ENCODE data around the gene GOLGA6D.
"Not testable (repeated sequence)": the region's sequence is repeated elsewhere in the genome, so short reads cannot be mapped to it uniquely, and the experiment has no call there.

Gene GOLGA6D

DNA sequence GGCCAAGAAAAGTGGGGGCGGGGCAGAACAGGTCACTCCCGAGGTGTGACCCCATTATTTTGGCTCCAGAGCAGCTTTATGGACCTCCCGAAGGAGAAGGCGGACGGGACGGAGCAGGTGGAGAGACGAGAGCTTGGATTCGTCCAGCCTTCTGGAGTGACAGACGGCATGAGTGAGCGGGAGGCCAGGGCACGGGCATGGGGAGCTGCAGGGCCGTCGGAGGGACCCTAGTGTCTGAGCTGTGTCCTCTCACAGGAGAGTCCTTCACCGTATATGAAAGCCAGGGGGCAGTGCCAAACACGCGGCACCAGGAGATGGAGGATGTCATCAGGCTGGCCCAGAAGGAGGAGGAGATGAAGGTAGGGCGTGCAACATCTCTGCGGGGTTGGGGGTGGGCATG lies 11.0 kb downstream of the GOLGA6D start:
- not testable (repeated sequence) for H3K4me1 ChIP-seq (ENCODE audit: control insufficient read depth, insufficient read depth, low read length, poor library complexity, severe bottlenecking); H3K4me3 ChIP-seq (ENCODE audit: extremely low read depth, insufficient read depth, low read length, poor library complexity, severe bottlenecking); H3K36me3 ChIP-seq (ENCODE audit: control insufficient read depth, insufficient read depth, low read length); H3K27ac ChIP-seq (ENCODE audit: low read depth, low read length, severe bottlenecking); H3K9me3 ChIP-seq (ENCODE audit: control insufficient read depth, low read length)
- no CpG with 5 or more reads among the region's 18 CpGs for WGBS, 2 experiments (ENCODE audit: insufficient coverage in 2 of 2)

DNA sequence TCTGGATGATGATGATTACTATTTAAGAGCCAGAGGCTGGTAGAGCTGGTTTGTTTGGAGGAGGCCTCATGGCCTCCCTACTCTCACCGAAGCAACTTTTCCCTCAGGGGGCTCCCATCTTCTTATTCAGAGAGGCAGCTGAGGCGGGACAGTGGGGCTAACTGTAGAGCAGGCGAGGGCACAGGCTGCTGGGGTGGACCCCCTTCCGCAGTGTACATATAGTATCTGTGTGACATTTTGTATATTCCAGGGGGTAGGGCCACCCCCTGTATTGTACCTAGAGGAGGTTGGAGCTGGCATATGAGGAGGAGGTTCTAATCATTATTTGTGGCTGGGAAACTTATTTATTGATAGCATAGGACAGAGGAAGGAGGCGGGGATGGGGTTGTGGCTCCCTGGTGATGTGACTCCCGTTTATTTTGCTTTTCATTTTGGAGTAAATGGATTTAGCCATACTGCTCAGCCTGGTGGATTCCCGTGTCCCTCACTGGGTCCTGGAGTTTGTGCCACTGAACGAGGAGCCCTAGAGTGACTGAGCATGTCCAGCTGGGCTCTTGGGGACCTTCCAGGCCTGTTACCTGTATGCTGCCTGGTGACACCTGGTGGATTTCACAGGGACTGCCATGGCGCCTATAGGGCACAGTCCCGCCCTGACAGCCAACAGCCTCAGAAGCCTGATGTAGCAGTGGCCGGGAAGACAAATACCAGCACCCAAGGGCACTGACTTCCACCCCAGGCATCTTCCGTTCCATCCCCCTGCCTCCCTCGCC lies 16.1 kb downstream of the GOLGA6D start:
- H3K4me1 ChIP-seq (ENCODE audit: control insufficient read depth, insufficient read depth, low read length, poor library complexity, severe bottlenecking); H3K4me3 ChIP-seq (ENCODE audit: extremely low read depth, insufficient read depth, low read length, poor library complexity, severe bottlenecking); H3K9me3 ChIP-seq (ENCODE audit: control insufficient read depth, low read length); H3K27ac ChIP-seq (ENCODE audit: low read depth, low read length, severe bottlenecking); H3K36me3 ChIP-seq (ENCODE audit: control insufficient read depth, insufficient read depth, low read length): not testable (repeated sequence)
- no CpG with 5 or more reads among the region's 13 CpGs for WGBS, 2 experiments (ENCODE audit: insufficient coverage in 2 of 2)

DNA sequence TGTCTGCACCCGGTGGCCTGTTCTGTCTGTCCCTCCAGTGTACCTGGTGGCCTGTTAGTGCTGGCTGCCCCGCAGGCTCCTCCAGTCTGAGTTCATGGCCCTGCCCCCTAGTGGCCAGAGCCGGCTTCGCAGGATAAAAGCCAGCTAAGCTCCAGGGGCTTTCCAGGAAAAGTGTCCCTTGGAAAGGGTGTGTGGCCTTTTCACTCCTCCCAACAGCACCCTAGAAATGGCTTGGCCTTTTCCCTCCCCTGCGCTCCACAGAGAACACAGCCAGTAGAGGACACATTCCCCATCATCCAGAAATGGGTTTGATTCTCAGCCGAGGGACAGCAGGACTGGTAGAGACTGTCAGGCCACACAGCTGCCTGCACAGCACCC lies 16.7 kb downstream of the GOLGA6D start:
- H3K4me1 ChIP-seq (ENCODE audit: control insufficient read depth, insufficient read depth, low read length, poor library complexity, severe bottlenecking); H3K9me3 ChIP-seq (ENCODE audit: control insufficient read depth, low read length): not testable (repeated sequence)
- WGBS, 2 experiments (ENCODE audit: insufficient coverage in 2 of 2): 0% methylated on average over 1 of the region's 6 CpGs; no CpG with 5 or more reads in 1 of the 2 experiments

DNA sequence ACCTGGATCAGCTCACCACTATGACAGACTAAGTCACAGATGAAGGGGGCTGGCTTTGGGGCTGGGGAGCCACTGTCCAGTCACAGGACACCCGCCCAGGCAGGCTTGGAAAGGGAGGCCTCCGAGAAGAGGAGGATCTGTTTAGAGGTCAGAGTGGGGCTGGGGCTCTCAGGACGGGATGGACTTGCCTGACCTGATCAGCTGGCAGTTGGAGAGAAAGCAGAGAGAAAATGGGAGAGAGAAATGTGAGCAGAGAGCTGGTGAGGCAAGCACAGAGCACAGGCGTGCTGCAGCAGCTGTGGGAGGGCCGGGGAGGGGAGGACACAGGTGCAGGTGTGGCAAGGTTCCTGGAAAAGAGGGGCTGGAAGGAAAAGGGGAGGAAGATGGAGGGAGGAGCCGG lies 17.4 kb downstream of the GOLGA6D start:
- H3K36me3 ChIP-seq (ENCODE audit: control insufficient read depth, insufficient read depth, low read length); H3K27ac ChIP-seq (ENCODE audit: low read depth, low read length, severe bottlenecking); H3K4me1 ChIP-seq (ENCODE audit: control insufficient read depth, insufficient read depth, low read length, poor library complexity, severe bottlenecking); H3K4me3 ChIP-seq (ENCODE audit: extremely low read depth, insufficient read depth, low read length, poor library complexity, severe bottlenecking); H3K9me3 ChIP-seq (ENCODE audit: control insufficient read depth, low read length): not testable (repeated sequence)
- WGBS, 2 experiments (ENCODE audit: insufficient coverage in 2 of 2): 60 to 62% methylated on average over 5 of the region's 6 CpGs

More for the DNA sequence above, 16.7 kb downstream of the GOLGA6D start:
- H3K4me3 ChIP-seq (ENCODE audit: extremely low read depth, insufficient read depth, low read length, poor library complexity, severe bottlenecking); H3K36me3 ChIP-seq (ENCODE audit: control insufficient read depth, insufficient read depth, low read length); H3K27ac ChIP-seq (ENCODE audit: low read depth, low read length, severe bottlenecking): not testable (repeated sequence)

DNA sequence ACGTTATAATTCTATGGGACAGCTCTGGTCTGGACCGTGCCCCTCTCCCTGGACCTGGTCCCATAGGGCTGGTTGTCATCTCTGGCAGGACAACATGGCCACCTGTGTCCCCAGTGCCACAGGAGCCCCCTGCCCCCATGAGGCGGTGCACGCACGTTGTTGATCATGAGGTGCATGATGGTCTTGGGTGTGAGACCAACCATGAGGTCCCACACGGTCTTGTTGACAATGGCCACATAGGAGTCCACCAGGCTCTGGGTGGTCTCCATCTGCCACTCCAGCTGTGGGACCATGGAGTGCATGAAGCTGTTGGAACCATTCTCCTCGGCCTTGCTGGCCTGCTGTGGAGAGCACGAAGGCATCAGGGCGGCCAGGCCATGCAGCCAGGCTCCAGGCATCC lies 19.7 kb downstream of the GOLGA6D start:
- WGBS, 2 experiments (ENCODE audit: insufficient coverage in 2 of 2): 87 to 88% methylated on average over 9 of the region's 9 CpGs
- Histone ChIP-seq H3K27ac (ENCODE audit: low read depth, low read length, severe bottlenecking) (no peak overlapping the region), H3K9me3 (ENCODE audit: control insufficient read depth, low read length) (no peaks in the 10 kb centered on the region), H3K4me3 (ENCODE audit: extremely low read depth, insufficient read depth, low read length, poor library complexity, severe bottlenecking) (no peak overlapping the region), H3K4me1 (ENCODE audit: control insufficient read depth, insufficient read depth, low read length, poor library complexity, severe bottlenecking) (no peaks in the 10 kb centered on the region), H3K36me3 (ENCODE audit: control insufficient read depth, insufficient read depth, low read length) (no peaks in the 10 kb centered on the region)

DNA sequence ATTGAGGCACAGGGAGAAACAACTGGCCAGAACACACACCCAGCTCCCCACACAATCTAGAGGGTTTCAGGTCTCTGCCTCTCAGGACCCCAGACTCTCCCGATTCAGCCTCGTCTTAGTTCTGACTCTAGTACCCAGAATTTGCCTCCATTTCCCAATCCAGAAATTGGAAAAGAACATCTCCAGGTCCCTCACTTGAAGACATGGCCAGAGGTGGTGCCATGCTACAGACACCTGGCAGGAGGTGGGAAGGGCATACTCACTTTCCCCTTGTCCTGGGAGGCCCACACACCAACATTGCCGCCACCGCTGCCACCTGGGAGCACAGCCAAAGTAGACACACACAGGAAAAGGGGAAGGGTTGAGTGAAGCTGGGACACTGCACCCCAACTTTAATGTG lies 20.1 kb downstream of the GOLGA6D start:
- H3K4me1 ChIP-seq (ENCODE audit: control insufficient read depth, insufficient read depth, low read length, poor library complexity, severe bottlenecking); H3K4me3 ChIP-seq (ENCODE audit: extremely low read depth, insufficient read depth, low read length, poor library complexity, severe bottlenecking); H3K36me3 ChIP-seq (ENCODE audit: control insufficient read depth, insufficient read depth, low read length); H3K9me3 ChIP-seq (ENCODE audit: control insufficient read depth, low read length); H3K27ac ChIP-seq (ENCODE audit: low read depth, low read length, severe bottlenecking): not testable (repeated sequence)
- WGBS, 2 experiments (ENCODE audit: insufficient coverage in 2 of 2): 93 to 100% methylated on average over 2 of the region's 4 CpGs

DNA sequence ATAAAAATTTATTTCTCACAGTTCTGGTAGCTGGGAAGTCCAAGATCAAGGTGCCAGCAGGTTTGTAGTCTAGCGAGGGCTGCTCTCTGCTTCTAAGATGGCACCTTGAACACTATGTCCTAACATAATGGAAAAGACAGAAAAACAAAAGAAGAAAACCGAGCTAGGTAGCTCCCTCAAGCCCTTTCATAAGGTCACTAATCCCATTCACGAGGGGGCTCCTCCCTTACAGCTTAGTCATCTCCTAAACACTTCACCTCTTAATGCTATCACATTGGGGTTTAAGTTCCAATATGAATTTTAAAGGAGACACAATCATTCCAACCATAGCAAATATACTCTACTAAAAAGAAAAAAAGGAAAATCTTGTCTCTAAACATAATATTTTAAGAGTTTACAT lies 23.6 kb downstream of the GOLGA6D start:
- WGBS, 2 experiments (ENCODE audit: insufficient coverage in 2 of 2): no CpG with 5 or more reads among the region's 3 CpGs
- Histone ChIP-seq H3K9me3 (ENCODE audit: control insufficient read depth, low read length) (no peaks in the 10 kb centered on the region), H3K4me1 (ENCODE audit: control insufficient read depth, insufficient read depth, low read length, poor library complexity, severe bottlenecking) (no peaks in the 10 kb centered on the region), H3K27ac (ENCODE audit: low read depth, low read length, severe bottlenecking) (no peak overlapping the region), H3K36me3 (ENCODE audit: control insufficient read depth, insufficient read depth, low read length) (no peaks in the 10 kb centered on the region), H3K4me3 (ENCODE audit: extremely low read depth, insufficient read depth, low read length, poor library complexity, severe bottlenecking) (no peak overlapping the region)

DNA sequence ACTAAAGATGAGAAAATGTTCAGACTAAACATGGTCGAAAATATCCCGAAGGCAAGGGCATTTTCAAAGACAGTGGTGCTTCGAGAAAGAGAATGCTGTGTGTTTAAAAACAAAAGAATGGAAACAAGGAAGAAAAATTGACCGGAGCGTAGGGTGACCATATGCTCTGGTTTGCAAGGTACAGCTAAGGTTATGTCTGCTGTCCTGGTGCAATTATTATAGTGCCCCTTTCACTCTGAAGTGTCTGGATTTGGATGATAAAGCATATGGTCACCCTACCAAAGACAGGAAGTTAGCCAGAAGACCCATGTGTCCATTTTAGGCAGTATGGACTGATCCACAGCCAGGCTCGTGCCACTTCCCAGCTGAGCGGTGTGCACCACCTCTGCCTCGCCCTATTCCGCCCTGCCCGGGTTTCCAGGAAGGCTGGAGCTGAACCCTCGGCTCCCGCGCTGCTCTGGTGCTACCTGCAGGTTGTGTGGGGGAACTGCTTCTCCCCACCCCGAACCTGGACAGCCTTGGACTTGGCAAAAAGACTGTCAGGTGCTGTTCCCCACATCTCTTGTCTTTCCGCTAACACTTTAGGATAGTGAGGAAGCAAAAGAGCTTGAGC lies 25.2 kb downstream of the GOLGA6D start:
- Histone ChIP-seq H3K4me1 (ENCODE audit: control insufficient read depth, insufficient read depth, low read length, poor library complexity, severe bottlenecking) (no peaks in the 10 kb centered on the region), H3K9me3 (ENCODE audit: control insufficient read depth, low read length) (no peaks in the 10 kb centered on the region), H3K4me3 (ENCODE audit: extremely low read depth, insufficient read depth, low read length, poor library complexity, severe bottlenecking) (no peak overlapping the region), H3K27ac (ENCODE audit: low read depth, low read length, severe bottlenecking) (no peak overlapping the region), H3K36me3 (ENCODE audit: control insufficient read depth, insufficient read depth, low read length) (no peaks in the 10 kb centered on the region)
- WGBS, 2 experiments (ENCODE audit: insufficient coverage in 2 of 2): 43 to 73% methylated on average over 7 to 13 of the region's 15 CpGs

DNA sequence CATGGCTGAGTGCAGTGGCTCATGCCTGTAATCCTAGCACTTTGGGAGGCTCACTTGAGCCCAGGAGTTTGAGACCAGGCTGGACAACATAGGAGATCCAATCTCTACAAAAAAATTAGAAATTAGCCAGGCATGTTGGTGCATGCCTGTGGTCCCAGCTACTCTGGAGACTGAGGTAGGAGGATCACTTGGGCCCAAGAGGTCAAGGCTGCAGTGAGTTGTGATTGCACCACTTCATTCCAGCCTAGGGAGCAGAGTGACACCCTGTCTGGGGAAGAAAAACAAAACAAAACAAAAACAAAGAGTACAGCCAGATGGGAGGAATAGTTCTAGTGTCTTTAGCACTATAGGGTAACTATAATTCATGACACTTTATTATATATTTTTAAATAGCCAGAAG lies 27.1 kb downstream of the GOLGA6D start:
- no peaks in the 10 kb centered on the region for H3K4me1 ChIP-seq (ENCODE audit: control insufficient read depth, insufficient read depth, low read length, poor library complexity, severe bottlenecking)
- no peaks in the 10 kb centered on the region for H3K36me3 ChIP-seq (ENCODE audit: control insufficient read depth, insufficient read depth, low read length)
- no peak overlapping the region for H3K4me3 ChIP-seq (ENCODE audit: extremely low read depth, insufficient read depth, low read length, poor library complexity, severe bottlenecking)
- H3K27ac ChIP-seq (ENCODE audit: low read depth, low read length, severe bottlenecking): no peak overlapping the region
- no peaks in the 10 kb centered on the region for H3K9me3 ChIP-seq (ENCODE audit: control insufficient read depth, low read length)

DNA sequence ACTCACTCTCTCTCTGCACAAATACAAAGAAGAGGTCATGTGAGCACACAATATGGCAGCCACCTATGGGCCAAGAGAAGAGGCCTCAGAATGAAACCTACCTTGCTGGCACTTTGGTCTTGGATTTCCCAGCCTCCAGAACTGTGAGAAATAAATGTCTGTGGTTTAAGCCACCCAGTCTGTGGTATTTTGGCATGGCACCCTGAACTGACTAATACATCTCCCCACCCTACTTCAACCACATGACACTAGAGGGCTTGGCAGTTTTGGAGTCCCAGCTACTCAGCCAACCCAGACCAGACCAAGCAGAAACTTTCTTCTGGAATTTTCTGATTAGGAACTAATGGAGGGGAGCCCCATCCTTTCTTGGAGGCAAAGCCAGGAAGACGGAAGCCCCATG lies 29.9 kb downstream of the GOLGA6D start:
- H3K36me3 ChIP-seq (ENCODE audit: control insufficient read depth, insufficient read depth, low read length); H3K4me3 ChIP-seq (ENCODE audit: extremely low read depth, insufficient read depth, low read length, poor library complexity, severe bottlenecking); H3K4me1 ChIP-seq (ENCODE audit: control insufficient read depth, insufficient read depth, low read length, poor library complexity, severe bottlenecking); H3K9me3 ChIP-seq (ENCODE audit: control insufficient read depth, low read length); H3K27ac ChIP-seq (ENCODE audit: low read depth, low read length, severe bottlenecking): not testable (repeated sequence)
- WGBS, 2 experiments (ENCODE audit: insufficient coverage in 2 of 2): 89 to 92% methylated on average over 1 of the region's 1 CpG

DNA sequence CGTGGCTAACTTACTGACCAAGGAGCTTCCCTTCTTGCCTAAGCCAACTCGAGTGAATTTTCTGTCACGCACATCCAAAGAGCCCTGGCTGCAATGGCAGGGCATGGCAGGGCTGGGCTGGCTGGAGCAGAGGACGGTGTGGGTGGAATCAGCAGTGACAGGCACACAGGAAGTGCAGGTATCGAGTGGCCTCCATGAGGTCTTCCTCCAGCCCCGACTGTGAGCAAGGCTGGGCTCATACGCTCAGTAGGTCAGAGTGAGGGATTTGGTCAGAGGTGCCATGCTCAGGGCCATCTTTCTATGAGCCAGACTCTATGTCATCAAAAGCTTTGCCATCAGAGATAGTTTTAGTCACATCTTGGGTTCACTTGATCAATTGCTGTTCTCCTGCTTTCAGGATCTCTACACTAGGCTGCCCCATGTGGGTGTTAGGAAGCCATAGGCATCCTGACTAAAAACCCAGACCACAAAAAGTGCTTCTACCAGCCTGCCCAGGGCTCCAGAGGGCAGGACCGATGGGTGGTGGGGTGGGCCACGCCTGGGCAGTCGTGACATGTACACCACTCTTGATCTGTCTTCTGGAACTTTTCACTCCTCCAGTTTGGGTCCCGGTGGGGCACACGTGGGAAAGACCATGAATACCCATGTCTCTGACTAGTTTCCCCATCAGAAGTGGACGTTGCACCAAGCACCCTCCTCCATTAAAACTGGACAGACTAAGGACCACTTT lies 30.6 kb downstream of the GOLGA6D start:
- H3K27ac ChIP-seq (ENCODE audit: low read depth, low read length, severe bottlenecking): no peak overlapping the region
- no peaks in the 10 kb centered on the region for H3K36me3 ChIP-seq (ENCODE audit: control insufficient read depth, insufficient read depth, low read length)
- no peaks in the 10 kb centered on the region for H3K9me3 ChIP-seq (ENCODE audit: control insufficient read depth, low read length)
- WGBS, 2 experiments (ENCODE audit: insufficient coverage in 2 of 2): 88 to 95% methylated on average over 10 of the region's 13 CpGs
- no peaks in the 10 kb centered on the region for H3K4me1 ChIP-seq (ENCODE audit: control insufficient read depth, insufficient read depth, low read length, poor library complexity, severe bottlenecking)
- no peak overlapping the region for H3K4me3 ChIP-seq (ENCODE audit: extremely low read depth, insufficient read depth, low read length, poor library complexity, severe bottlenecking)
